ENCODE data around the gene PRTG.

The PRTG gene

DNA sequence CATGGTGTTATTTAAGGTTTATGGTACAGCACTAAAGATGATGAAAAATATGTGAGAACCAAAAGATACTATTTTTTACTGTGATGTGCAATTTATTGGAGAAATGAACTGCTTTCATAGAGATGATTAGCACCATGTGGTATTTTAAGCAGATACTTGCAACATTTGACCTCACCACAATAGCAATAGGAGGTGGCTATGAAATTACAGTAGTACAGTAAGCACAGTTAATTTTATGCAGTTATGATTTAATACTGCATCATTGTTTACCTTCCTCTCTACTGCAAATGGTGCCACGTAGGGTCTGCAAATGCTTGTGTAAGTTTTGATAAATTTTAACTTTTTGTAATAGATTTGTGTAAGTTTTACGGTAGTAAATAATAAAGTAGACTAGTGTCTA, 168.9 kb downstream of the PRTG start:
- no peak for DNase-seq (ENCODE audit: low read depth in 2 of 3, low spot score in 2 of 3)

DNA sequence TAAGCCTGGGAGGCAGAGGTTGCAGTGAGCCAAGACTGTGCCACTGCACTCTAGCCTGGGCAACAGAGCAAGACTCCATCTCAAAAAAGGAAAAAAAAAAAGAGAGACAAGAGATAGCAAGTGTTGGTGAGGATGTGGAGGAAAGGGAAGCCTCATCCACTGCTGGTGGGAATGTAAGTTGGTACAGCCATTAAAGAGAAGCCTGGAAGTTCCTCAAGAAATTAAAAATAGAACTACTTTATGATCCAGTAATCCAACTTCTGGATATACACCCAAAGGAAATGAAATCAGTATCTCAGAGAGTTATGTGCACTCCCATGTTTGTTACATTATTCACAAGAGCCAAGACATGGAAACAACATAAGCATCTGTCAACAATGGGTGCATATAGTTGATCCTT, 169.7 kb downstream of the PRTG start:
- no peak for DNase-seq (ENCODE audit: low read depth in 2 of 3, low spot score in 2 of 3)

DNA sequence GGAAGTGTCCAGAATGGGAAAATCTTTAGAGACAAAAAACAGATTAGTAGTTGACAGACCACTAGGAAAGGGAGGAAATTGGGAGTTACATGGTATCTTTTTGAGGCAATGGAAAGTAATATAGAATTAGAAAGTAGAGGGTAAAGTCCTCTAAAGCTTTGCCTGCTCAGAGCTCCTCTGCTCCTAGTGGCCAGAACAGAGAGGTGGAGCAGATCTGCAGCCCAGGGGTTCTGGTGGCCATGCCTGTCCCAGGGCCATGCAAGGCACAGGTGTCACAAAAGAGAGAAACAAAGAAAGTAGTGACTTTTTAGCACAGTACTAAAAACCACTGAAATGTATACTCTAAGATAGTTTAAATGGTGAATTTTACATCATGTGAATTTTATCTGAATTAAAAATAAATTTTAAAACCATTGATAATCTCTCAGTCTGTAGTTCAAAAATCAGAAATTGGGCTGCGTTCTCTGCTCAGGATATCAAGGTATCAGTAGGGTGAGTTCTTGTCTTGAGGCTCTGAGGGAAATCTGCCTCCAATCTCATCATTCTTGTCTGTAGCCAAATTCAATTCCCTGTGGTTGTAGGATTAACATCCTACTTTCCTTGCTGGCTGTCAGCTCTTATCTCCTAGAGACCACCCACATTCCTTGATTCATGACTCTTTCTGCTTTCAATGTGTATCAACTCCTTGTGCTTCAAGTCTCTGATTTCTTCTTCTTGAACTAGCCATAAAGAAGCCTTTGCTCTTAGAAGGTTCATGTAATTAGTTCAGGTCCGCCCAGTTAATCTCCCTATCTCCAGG, 178.4 kb downstream of the PRTG start:
- DNase-seq (ENCODE audit: low read depth in 2 of 3, low spot score in 2 of 3), result no peak

DNA sequence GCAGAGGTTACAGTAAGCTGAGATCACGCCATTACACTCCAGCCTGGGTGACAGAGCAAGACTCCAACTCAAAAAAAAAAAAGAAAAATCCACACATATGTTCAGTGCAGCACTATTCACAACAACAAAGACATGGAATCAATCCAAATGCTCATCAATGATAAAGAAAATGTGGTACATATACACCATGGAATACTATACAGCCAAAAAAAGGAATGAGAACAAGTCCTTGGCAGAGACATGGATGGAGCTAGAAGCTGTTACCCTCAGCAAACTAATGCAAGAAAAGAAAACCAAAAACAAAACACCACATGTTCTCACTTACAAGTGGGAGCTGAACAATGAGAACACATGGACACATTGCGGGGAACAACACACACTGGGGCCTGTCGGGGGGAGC, 180.4 kb downstream of the PRTG start:
- no peak for DNase-seq (ENCODE audit: low read depth in 2 of 3, low spot score in 2 of 3)
